GM19467 (cell line): ENCODE results near the gene UBA7.
"Not testable (repeated sequence)": the region's sequence is repeated elsewhere in the genome, so short reads cannot be mapped to it uniquely, and the experiment has no call there.

Experiments used
- ATAC-seq: cut with Tn5 transposase; IDR thresholded peaks from one replicate; pipeline ENCODE4 v1.9.1; 2021; ENCODE audit warnings: mild to moderate bottlenecking, moderate library complexity; ENCODE audit not compliant: unreplicated experiment

UBA7 gene

GRCh38 chr3:49813497-49814174 is at the start of gene UBA7:
TSS of gene UBA7 (minus strand) at chr3:49813953. CDS start at chr3:49813787, 166 bp downstream.
- ATAC-seq = peak; percentile 62

GRCh38 chr3:49859576-49860305 is 46.0 kb upstream of the UBA7 start:
- ATAC-seq = no peak

- ATAC-seq = peak; percentile 92
Observed at GRCh38 chr3:49856181-49857005, 42.6 kb upstream of the UBA7 start, which contains the start of gene TRAIP. TSS of gene TRAIP (minus strand) at chr3:49856564. CDS start at chr3:49856453, 111 bp downstream.

- ATAC-seq = no peak
Observed at GRCh38 chr3:49855662-49856061, 41.9 kb upstream of the UBA7 start.

GRCh38 chr3:49845694-49846093 is 31.9 kb upstream of the UBA7 start:
- ATAC-seq = no peak

- no peak for ATAC-seq
Observed at GRCh38 chr3:49844464-49845183, 30.9 kb upstream of the UBA7 start.

GRCh38 chr3:49842843-49843517 is 29.2 kb upstream of the UBA7 start:
- ATAC-seq = no peak

- no peak for ATAC-seq
Observed at GRCh38 chr3:49841806-49842205, 28.1 kb upstream of the UBA7 start.

- no peak for ATAC-seq
Observed at GRCh38 chr3:49841126-49841696, 27.5 kb upstream of the UBA7 start.

GRCh38 chr3:49840388-49840787 is 26.6 kb upstream of the UBA7 start:
- ATAC-seq = no peak

- no peak for ATAC-seq
Observed at GRCh38 chr3:49839193-49839809, 25.5 kb upstream of the UBA7 start.

- ATAC-seq = no peak
Observed at GRCh38 chr3:49831341-49831740, 17.6 kb upstream of the UBA7 start.

- no peak for ATAC-seq
Observed at GRCh38 chr3:49826016-49826415, 12.3 kb upstream of the UBA7 start.

- not testable (repeated sequence) for ATAC-seq
Observed at GRCh38 chr3:49823131-49823530, 9.4 kb upstream of the UBA7 start.

- ATAC-seq = peak; percentile 6
Observed at GRCh38 chr3:49812916-49813496, 747 bp downstream of the UBA7 start.

GRCh38 chr3:49807431-49808114 is 6.2 kb downstream of the UBA7 start:
- no peak for ATAC-seq

- no peak for ATAC-seq
Observed at GRCh38 chr3:49806850-49807249, 6.9 kb downstream of the UBA7 start.

- ATAC-seq = no peak
Observed at GRCh38 chr3:49805897-49806701, 7.7 kb downstream of the UBA7 start.
